NCI-H345 treated with DMSO at 0.1 percent for 48 hours (cell line): ENCODE results near the gene LRRC49.
"Not testable (repeated sequence)": the region's sequence is repeated elsewhere in the genome, so short reads cannot be mapped to it uniquely, and the experiment has no call there.

Source experiments
- DNase-seq: peaks from one replicate; lab custom pipeline; 2025; ENCODE audit not compliant: unreplicated experiment; lab: John Stamatoyannopoulos, UW

LRRC49 gene

GRCh38 chr15:70974004-70974832, 81.6 kb downstream of the LRRC49 start:
- no peak for DNase-seq

DNA sequence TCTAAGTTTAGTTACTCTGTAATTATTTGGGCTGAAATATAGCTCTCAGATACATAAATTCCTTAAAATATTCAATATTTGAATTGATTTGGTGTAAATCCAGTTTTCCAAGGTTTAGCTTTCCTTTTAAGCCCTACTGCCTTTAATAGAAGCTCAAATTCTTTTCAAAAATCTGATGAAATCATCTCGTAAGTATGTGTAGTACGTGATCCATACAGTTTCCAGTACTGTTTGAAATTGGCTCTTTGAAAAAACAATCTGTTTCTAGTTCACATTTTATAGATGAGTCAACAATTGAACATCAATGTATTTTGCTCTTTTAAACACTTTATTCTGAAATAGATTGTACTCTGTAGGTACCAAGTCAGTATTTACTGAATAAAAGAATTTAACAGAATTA, 84.2 kb downstream of the LRRC49 start:
- DNase-seq: no peak

DNA sequence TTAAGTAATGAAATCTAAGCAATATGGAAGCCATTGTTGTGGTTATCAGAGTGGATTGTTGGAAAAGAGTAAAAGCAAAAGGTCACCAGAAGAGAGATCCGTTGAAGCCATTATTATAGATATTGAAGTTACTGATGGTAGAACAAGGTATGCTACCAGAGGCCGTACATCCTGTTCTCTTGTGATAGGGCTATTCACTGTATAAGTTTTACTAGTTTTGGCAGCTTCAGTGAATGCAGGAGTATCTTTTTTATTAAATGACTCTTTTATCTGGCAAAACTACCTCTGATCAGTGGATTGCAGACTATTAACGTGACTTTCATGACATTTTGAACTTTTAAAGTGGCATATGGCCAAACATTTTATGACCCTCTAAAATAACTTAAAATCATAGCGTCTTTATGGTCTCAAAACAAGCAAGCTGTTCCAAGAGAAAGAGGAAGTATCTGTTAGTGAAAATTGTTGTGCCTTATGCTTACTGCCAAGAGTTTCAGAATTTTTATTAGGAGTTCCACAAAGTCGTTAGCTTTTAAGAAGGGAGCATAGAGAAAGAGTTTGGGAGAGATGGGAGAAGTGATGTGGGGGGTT, 102.9 kb downstream of the LRRC49 start:
- DNase-seq: no peak

DNA sequence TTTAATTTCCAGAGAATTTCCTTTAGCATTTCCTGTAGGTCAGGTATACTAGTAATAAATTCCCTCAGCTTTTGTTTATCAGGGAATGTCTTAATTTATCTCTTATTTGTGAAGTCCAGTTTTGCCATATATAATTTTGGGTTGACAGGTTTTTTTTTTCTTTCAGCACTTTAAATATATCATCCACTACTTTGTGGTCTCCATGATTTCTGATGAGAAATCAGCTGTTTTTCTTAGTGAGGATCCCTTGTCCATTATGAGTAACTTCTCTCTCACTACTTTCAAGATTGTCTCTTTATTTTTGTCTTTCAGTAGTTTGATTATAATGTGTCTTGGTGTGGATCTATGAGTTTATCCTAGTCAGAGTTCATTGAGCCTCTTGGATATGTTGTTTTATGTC, 105.7 kb downstream of the LRRC49 start:
- no peak for DNase-seq

DNA sequence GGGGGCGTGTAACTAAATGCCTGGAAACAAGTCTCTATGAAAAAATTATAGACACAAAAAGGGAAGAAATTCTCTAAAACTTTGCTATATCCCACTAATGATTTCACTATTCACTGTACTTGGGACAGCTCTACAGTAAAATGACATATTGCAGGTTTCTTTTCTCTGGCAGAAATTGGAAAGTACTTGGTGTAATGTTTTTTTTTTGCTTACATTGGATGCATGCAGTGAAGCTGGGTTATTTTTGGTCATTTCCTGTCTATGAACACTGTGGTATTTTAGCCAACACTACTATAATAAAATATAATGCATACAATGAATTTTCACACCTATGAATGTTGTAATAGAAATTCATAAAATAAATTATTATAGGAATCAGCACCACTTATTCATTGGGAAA, 109.7 kb downstream of the LRRC49 start:
- no peak for DNase-seq

GRCh38 chr15:71003319-71003718, 110.7 kb downstream of the LRRC49 start:
- DNase-seq: no peak

- not testable (repeated sequence) for DNase-seq
Measured at GRCh38 chr15:71004506-71004905, 111.9 kb downstream of the LRRC49 start.

- DNase-seq: no peak
Measured at GRCh38 chr15:71005895-71006294, 113.3 kb downstream of the LRRC49 start.

DNA sequence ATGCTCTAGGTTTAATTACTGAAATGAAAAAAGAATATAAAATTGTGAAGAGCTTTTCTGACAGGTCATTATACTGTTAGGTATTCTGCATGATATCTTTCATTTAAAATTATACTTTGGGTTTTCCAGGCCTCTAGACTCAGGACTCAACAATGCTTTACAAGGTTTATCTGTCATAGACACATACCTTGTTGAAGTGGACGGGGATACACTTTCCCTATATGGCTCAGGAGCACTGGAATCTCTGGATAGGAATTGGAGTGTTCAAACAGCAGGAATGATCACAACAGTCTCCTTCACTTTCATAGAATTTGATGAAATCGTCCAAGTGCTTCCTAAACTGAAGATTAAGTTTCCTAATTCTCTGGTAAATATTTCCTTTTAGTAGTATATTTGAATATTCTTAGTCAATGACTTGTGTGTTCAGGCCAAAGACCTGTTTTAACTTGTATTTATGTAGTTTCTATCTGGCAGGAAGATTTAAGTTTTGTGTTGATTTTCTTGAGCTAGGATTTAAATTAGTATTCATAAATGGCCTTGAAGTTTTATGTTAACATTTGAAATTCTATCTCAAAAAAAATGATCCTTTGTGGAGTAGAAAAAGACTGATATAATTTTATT, 115.7 kb downstream of the LRRC49 start:
- DNase-seq: no peak

DNA sequence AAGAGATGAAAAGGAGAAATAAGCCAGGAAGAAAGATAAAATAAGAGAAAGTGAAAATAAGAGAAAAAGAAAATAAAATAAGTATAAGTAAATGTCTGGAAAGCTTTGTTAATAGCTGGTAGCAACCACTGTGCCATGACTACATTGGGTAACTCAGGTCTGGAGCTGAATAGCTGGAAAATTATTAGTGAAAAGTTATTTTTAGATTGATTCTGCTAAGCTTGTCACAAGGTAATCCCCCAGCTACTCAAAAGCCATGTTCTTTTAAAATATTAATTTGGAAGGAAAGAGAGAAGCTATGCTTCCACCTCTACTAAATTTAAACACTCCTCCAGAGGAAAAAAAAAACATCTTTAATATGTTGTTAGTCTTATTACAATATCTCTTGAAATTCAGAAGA, 117.8 kb downstream of the LRRC49 start:
- no peak for DNase-seq

GRCh38 chr15:71010997-71011396, 118.4 kb downstream of the LRRC49 start:
- DNase-seq: no peak

DNA sequence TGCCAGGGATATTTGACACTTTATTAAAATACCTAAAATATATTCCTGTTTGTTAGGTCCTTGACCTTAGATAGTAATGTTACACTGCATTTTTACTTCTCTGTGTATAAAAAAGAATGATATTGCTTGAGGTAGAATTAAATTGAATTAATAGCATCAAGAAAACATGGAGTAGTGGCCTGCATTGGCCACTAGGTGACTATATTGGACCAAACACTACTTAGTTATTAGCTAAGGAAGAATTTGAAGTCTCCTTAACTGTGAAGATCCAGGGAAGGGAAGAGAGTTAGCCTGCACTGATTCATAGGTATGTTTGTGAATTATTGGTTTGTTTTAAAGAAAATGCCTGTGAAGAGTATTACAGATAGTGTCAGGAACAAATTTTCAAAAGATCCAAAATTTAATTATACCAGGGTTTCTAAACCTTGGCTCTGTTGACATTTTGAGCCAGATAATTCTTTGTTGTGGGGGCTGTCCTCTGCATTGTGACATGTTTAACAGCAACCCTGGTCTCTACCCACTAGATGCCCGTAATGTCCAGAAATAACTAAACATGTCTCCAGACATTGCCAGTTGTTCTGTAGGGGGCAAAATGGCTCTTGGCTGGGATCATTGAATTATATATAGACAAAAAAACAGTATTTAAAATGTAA, 119.0 kb downstream of the LRRC49 start:
- DNase-seq: no peak

GRCh38 chr15:71013446-71013845, 120.8 kb downstream of the LRRC49 start:
- DNase-seq: no peak

GRCh38 chr15:71015342-71015741, 122.7 kb downstream of the LRRC49 start:
- no peak for DNase-seq

- DNase-seq: not testable (repeated sequence)
Measured at GRCh38 chr15:71031232-71031631, 138.6 kb downstream of the LRRC49 start.

DNA sequence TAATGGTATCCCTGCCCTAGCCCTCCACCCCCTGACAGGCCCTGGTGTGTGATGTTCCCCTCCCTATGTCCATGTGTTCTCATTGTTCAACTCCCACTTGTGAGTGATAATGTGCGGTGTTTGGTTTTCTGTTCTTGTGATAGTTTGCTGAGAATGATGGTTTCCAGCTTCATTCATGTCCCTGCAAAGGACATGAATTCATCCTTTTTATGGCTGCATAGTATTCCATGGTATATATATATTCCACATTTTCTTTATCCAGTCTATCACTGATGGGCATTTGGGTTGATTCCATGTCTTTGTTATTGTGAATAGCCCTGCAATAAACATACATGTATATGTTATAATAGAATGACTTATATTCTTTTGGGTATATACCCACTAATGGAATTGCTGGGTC, 142.9 kb downstream of the LRRC49 start:
- DNase-seq: not testable (repeated sequence)

- DNase-seq: no peak
Measured at GRCh38 chr15:71042356-71042922, 149.8 kb downstream of the LRRC49 start.

DNA sequence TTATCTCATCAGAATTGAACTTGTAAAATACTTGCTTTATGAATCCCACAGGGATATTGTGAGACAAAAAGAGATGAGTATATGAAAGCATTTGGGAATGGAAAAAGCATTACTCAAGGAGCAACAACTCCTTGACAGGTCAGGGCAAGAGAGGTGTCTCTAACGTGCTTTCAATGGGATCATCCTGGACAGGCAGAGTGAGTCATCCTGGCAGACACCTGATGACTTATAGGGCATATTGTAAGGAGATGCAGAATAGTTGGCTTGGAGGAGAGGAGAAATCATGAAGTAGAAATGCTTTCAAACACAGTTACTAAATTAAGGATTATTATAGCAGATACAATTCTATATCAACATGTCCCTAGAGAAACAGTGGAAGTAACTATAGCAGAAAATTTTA, 150.7 kb downstream of the LRRC49 start:
- DNase-seq: no peak

DNA sequence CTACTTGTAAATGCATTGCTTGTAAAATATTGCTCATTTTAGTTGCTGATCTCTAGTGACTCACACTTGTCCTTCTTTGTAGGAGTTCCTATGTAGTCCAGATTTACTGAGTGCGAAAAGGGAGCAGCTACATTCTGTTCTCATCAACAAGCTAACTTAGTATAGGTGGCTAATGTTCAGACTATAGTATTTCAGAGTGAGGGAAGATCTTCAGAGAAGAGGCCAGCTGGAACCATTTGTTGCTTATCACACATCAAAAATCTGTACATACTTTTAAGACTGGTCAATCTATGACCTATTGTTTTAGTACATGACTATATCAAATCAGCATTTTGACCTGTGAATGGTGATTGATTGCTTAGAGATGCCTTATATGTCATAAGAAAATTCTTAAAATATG, 151.4 kb downstream of the LRRC49 start:
- DNase-seq: no peak

DNA sequence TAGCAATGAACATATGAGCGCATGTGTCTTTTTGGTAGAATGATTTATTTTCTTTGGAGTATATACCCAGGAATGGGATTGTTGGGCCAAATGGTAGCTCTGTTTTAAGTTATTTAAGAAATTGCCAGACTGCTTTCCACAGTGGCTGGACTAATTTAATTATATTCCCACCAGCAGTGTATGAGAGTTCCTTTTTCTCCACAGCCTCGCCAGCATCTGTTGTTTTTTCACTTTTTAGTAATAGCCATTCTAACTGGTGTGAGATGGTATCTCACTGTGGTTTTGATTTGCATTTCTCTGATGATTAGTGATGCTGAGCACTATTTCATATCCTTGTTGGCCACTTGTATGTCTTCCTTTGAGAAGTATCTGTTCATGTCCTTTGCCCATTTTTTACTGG, 153.5 kb downstream of the LRRC49 start:
- not testable (repeated sequence) for DNase-seq

- DNase-seq: no peak
Measured at GRCh38 chr15:71048913-71049675, 156.5 kb downstream of the LRRC49 start.
